ENCODE results near the gene PTH1R.

PTH1R gene

DNA sequence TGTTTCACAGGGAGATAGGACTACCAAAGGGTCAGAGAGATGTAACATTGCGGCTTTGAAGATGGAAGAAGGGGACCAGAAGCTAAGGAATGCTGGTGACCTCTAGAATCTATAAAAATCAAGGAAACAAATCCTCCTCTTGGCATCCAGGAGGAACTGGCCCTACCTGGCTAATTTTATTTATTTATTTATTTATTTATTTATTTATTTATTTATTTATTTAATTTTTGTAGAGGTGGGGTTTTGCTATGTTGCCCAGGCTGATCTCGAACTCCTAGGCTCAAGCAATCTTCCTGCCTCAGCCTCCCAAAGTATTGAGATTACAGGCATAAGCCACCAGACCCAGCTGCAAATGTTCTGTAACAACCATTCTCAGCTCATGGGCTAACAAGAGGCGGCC lies 34.0 kb upstream of the PTH1R start:
- Histone ChIP-seq H3K27me3 (ENCODE audit: control insufficient read depth in 1 of 2, insufficient read depth in 2 of 2, low read length in 2 of 2) (no peaks in the 10 kb centered on the region), H3K27ac (ENCODE audit: low read depth, low read length) (no peak overlapping the region)

DNA sequence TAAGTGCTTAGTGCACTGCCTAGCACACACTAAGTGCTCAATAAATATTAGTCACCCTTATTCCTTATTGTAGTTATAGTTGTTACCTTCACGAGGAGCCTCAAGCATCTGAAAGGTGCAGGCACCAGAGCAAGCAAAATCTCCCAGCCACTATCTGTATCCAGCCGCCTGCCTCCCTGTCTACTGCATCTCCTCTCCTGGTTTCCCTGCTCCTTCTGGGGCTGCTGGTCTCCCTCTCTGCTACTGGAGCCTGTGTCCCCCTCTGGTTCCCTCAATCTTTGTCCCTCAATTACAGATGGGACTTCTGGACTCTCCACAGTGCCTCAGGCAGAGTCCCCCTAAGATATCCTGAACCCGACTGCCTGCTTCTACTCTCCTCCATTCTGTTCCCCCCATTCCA lies 33.1 kb upstream of the PTH1R start:
- Histone ChIP-seq H3K27me3 (ENCODE audit: control insufficient read depth in 1 of 2, insufficient read depth in 2 of 2, low read length in 2 of 2) (no peaks in the 10 kb centered on the region), H3K9me3 (ENCODE audit: control insufficient read depth in 1 of 2, low read length in 2 of 2) (peaks cover 2 to 11% of the 10 kb centered on the region in 2 donors), H3K36me3 (ENCODE audit: control insufficient read depth in 1 of 2, insufficient read depth in 2 of 2, low read length in 2 of 2) (no peaks in the 10 kb centered on the region), H3K4me3 (ENCODE audit: low read depth in 1 of 2, low read length in 2 of 2) (no peak overlapping the region), H3K4me1 (ENCODE audit: control insufficient read depth in 1 of 2, insufficient read depth in 2 of 2, low read length in 2 of 2) (peaks cover 7 to 15% of the 10 kb centered on the region in 2 donors), H3K9ac (ENCODE audit: low read depth in 1 of 2, low read length in 2 of 2) (no peak overlapping the region), H3K27ac (ENCODE audit: low read depth, low read length) (no peak overlapping the region)

More for the DNA sequence above, 34.0 kb upstream of the PTH1R start:
- H3K36me3 ChIP-seq (ENCODE audit: control insufficient read depth in 1 of 2, insufficient read depth in 2 of 2, low read length in 2 of 2), result no peaks in the 10 kb centered on the region
- H3K4me1 ChIP-seq (ENCODE audit: control insufficient read depth in 1 of 2, insufficient read depth in 2 of 2, low read length in 2 of 2), result peaks cover 7 to 15% of the 10 kb centered on the region in 2 donors
- peaks cover 2 to 11% of the 10 kb centered on the region in 2 donors for H3K9me3 ChIP-seq (ENCODE audit: control insufficient read depth in 1 of 2, low read length in 2 of 2)
- no peak overlapping the region for H3K4me3 ChIP-seq (ENCODE audit: low read depth in 1 of 2, low read length in 2 of 2)
- no peak overlapping the region for H3K9ac ChIP-seq (ENCODE audit: low read depth in 1 of 2, low read length in 2 of 2)

- Histone ChIP-seq H3K9me3 (ENCODE audit: control insufficient read depth in 1 of 2, low read length in 2 of 2) (peaks cover 2 to 11% of the 10 kb centered on the region in 2 donors), H3K27me3 (ENCODE audit: control insufficient read depth in 1 of 2, insufficient read depth in 2 of 2, low read length in 2 of 2) (no peaks in the 10 kb centered on the region), H3K4me1 (ENCODE audit: control insufficient read depth in 1 of 2, insufficient read depth in 2 of 2, low read length in 2 of 2) (peaks cover 7 to 15% of the 10 kb centered on the region in 2 donors), H3K27ac (ENCODE audit: low read depth, low read length) (no peak overlapping the region), H3K9ac (ENCODE audit: low read depth in 1 of 2, low read length in 2 of 2) (no peak overlapping the region), H3K4me3 (ENCODE audit: low read depth in 1 of 2, low read length in 2 of 2) (peak overlapping the region in 1 of 2 donors; percentile 75), H3K36me3 (ENCODE audit: control insufficient read depth in 1 of 2, insufficient read depth in 2 of 2, low read length in 2 of 2) (no peaks in the 10 kb centered on the region)
Observed at GRCh38 chr3:46844881-46845312, 32.6 kb upstream of the PTH1R start.

DNA sequence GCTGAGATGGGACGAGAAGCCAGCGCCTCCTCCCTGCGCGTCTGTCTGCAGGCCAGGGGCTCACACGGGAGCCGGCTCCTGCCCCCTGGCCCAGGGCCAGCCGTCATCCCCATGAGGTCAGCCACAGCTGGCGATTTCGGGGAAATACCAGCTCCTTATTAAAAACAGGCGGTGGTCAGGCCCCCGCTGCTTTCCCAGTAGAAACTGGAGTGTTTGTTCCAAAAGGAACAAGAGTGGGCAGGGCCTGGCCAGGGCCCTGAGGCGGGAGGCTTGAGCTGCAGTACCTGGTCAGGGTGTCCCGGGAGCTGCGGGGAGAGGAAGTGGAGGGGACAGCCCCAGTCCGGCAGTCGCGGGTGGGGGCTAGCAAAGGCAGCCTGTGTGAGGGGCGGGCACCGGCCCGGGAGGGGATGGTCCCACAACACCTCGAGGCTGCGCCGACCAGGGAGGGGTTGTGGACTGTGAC lies 32.1 kb upstream of the PTH1R start:
- peaks cover 2 to 9% of the 10 kb centered on the region in 2 donors for H3K9me3 ChIP-seq (ENCODE audit: control insufficient read depth in 1 of 2, low read length in 2 of 2)
- no peaks in the 10 kb centered on the region for H3K27me3 ChIP-seq (ENCODE audit: control insufficient read depth in 1 of 2, insufficient read depth in 2 of 2, low read length in 2 of 2)
- peaks cover 7 to 15% of the 10 kb centered on the region in 2 donors for H3K4me1 ChIP-seq (ENCODE audit: control insufficient read depth in 1 of 2, insufficient read depth in 2 of 2, low read length in 2 of 2)
- H3K27ac ChIP-seq (ENCODE audit: low read depth, low read length), result peak overlapping the region; percentile 32
- peak overlapping the region; percentile 70 to 75 for H3K4me3 ChIP-seq (ENCODE audit: low read depth in 1 of 2, low read length in 2 of 2)
- no peaks in the 10 kb centered on the region for H3K36me3 ChIP-seq (ENCODE audit: control insufficient read depth in 1 of 2, insufficient read depth in 2 of 2, low read length in 2 of 2)
- H3K9ac ChIP-seq (ENCODE audit: low read depth in 1 of 2, low read length in 2 of 2), result peak overlapping the region; percentile 51 to 65

GRCh38 chr3:46845860-46846623 lies 31.5 kb upstream of the PTH1R start:
- Histone ChIP-seq H3K9ac (ENCODE audit: low read depth in 1 of 2, low read length in 2 of 2) (peak overlapping the region; percentile 51 to 65), H3K36me3 (ENCODE audit: control insufficient read depth in 1 of 2, insufficient read depth in 2 of 2, low read length in 2 of 2) (no peaks in the 10 kb centered on the region), H3K27ac (ENCODE audit: low read depth, low read length) (peak overlapping the region; percentile 32), H3K4me3 (ENCODE audit: low read depth in 1 of 2, low read length in 2 of 2) (peak overlapping the region; percentile 70 to 75), H3K27me3 (ENCODE audit: control insufficient read depth in 1 of 2, insufficient read depth in 2 of 2, low read length in 2 of 2) (no peaks in the 10 kb centered on the region), H3K9me3 (ENCODE audit: control insufficient read depth in 1 of 2, low read length in 2 of 2) (peaks cover 0 to 3% of the 10 kb centered on the region in 2 donors), H3K4me1 (ENCODE audit: control insufficient read depth in 1 of 2, insufficient read depth in 2 of 2, low read length in 2 of 2) (peaks cover 7 to 15% of the 10 kb centered on the region in 2 donors)

DNA sequence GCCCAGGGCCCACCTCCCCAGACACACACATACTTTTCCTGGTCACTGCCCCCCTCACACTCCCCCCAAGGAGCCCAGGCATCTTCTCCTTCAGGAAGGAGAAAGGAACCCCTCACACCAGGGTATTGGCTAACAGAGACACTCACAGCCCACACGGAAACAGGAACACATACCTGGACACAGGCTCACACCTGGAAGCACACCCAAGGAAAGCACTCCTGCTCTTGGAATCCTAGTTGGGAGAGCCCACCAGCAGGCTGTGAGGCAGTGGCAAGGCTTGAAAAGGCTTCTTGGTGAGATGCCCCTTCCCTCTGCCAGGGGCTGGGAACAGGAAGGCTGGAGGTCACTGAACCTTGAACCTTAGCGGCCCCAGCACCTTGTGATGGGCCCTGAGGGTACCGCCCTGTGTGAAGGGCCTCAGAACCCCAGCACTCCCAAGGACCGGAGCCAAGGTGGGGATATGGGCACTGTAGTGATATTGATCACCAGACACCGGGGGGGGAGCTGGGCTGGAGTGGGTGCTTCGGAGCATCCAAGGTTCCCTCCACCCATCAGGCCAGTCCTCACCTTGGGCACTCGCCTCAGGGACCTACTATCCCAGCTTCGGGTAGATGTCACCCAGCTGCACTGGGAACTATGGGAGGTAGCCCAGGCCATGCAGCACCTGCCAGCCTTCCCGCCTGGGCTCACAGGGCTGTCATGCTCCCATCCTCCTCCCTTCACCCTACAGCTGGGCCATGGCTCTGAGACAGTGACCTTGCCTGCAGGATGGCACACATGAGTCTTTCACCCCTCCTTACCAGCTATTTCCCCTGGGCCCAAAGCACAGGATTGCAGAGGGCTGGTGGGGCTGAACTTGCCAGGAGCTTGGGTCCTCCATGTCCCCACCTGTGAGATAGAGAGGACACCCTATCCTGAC lies 30.6 kb upstream of the PTH1R start:
- Histone ChIP-seq H3K27ac (ENCODE audit: low read depth, low read length) (no peak overlapping the region), H3K4me3 (ENCODE audit: low read depth in 1 of 2, low read length in 2 of 2) (peak overlapping the region; percentile 70 to 75), H3K4me1 (ENCODE audit: control insufficient read depth in 1 of 2, insufficient read depth in 2 of 2, low read length in 2 of 2) (peaks cover 7 to 15% of the 10 kb centered on the region in 2 donors)

DNA sequence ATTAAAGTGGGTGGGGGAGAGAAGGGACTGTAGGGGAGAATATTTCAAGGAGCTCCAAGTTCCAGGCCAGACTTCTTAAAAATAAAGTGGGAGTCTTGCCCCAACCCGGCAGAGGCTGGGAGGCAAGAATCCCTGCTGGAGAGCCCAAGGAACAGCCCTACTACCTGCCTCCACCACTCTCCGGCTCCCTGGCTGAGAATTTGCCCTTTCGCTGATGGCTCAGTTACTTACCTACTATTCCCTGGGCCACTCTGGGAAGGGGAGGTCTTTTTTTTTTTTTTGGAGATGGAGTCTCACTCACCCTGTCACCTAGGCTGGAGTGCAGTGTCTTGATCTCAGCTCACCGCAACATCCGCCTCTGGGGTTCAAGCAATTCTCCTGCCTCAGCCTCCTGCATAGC lies 29.8 kb upstream of the PTH1R start:
- peaks cover 7 to 15% of the 10 kb centered on the region in 2 donors for H3K4me1 ChIP-seq (ENCODE audit: control insufficient read depth in 1 of 2, insufficient read depth in 2 of 2, low read length in 2 of 2)

More for the DNA sequence above, 30.6 kb upstream of the PTH1R start:
- no peaks in the 10 kb centered on the region for H3K27me3 ChIP-seq (ENCODE audit: control insufficient read depth in 1 of 2, insufficient read depth in 2 of 2, low read length in 2 of 2)
- no peaks in the 10 kb centered on the region for H3K9me3 ChIP-seq (ENCODE audit: control insufficient read depth in 1 of 2, low read length in 2 of 2)
- H3K9ac ChIP-seq (ENCODE audit: low read depth in 1 of 2, low read length in 2 of 2), result peak overlapping the region in 1 of 2 donors; percentile 33
- H3K36me3 ChIP-seq (ENCODE audit: control insufficient read depth in 1 of 2, insufficient read depth in 2 of 2, low read length in 2 of 2), result no peaks in the 10 kb centered on the region

DNA sequence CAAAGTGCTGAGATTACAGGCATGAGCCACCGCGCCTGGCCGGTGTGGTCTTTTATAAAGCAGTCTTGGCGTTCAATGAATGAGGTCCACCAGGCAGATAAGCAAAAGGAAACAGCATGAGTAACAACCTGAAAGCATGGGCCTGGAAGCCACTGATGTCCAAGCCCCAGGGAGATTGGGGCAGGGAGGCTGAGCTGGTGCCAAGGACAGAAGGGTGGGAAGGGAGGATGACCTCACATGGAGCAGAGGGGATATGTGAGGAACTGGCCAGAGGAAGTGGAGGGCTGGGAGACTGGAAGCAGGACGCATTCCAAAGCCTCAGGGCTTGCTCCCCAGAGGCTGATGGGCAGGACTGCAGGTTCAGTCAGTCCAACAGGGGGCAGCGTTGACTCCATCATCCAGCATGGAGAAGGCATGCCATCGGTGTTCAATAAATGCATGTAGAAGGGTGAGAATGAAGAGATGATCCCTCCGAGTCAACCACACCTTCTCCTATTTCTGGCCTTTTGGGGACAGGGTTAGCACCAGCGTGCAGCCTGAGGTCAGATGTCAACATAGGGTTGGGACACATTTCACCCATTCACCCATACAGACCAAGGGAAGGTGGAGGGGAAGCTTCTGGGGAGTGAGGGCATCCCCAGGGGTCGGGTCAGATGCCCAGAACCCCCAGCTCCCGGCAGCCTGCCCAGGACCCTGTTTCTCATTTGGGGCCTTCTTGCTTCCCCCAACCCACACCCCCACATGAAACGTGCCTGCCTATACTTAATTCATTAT lies 29.1 kb upstream of the PTH1R start:
- no peaks in the 10 kb centered on the region for H3K36me3 ChIP-seq (ENCODE audit: control insufficient read depth in 1 of 2, insufficient read depth in 2 of 2, low read length in 2 of 2)
- no peak overlapping the region for H3K4me3 ChIP-seq (ENCODE audit: low read depth in 1 of 2, low read length in 2 of 2)
- no peaks in the 10 kb centered on the region for H3K27me3 ChIP-seq (ENCODE audit: control insufficient read depth in 1 of 2, insufficient read depth in 2 of 2, low read length in 2 of 2)
- H3K9me3 ChIP-seq (ENCODE audit: control insufficient read depth in 1 of 2, low read length in 2 of 2), result no peaks in the 10 kb centered on the region
- H3K4me1 ChIP-seq (ENCODE audit: control insufficient read depth in 1 of 2, insufficient read depth in 2 of 2, low read length in 2 of 2), result peaks cover 7 to 15% of the 10 kb centered on the region in 2 donors
- no peak overlapping the region for H3K9ac ChIP-seq (ENCODE audit: low read depth in 1 of 2, low read length in 2 of 2)
- no peak overlapping the region for H3K27ac ChIP-seq (ENCODE audit: low read depth, low read length)

More for the DNA sequence above, 29.8 kb upstream of the PTH1R start:
- Histone ChIP-seq H3K9me3 (ENCODE audit: control insufficient read depth in 1 of 2, low read length in 2 of 2) (no peaks in the 10 kb centered on the region), H3K27ac (ENCODE audit: low read depth, low read length) (no peak overlapping the region), H3K36me3 (ENCODE audit: control insufficient read depth in 1 of 2, insufficient read depth in 2 of 2, low read length in 2 of 2) (no peaks in the 10 kb centered on the region), H3K4me3 (ENCODE audit: low read depth in 1 of 2, low read length in 2 of 2) (no peak overlapping the region), H3K9ac (ENCODE audit: low read depth in 1 of 2, low read length in 2 of 2) (no peak overlapping the region), H3K27me3 (ENCODE audit: control insufficient read depth in 1 of 2, insufficient read depth in 2 of 2, low read length in 2 of 2) (no peaks in the 10 kb centered on the region)

DNA sequence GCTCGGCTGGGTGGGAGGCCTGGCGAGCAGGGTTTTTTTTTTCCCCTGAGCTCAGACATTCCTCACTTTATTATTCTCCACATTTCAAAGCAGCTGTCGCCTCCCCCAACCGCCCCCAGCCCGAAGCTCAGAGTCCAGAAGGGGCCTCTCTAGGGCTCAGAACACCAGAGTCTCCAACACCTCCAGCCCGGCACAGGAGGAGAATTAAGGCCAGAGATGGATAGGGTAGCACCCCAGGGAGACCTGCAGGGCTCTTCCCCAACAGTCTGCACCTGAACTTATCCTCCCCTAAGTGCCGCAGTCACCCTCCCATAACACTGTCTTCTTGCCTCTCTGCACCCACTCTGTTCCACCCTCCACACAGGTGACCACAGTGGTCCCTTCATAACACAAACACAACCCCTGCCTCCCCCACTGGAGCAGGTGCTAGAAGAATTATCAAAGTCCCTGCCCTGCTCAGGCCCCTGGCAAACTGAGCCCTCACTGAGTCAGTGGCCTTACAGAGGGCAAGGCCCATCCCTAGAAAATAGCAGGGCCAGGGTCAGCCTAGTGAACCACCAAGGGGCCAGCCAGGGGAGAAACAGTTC lies 28.4 kb upstream of the PTH1R start:
- Histone ChIP-seq H3K27me3 (ENCODE audit: control insufficient read depth in 1 of 2, insufficient read depth in 2 of 2, low read length in 2 of 2) (no peaks in the 10 kb centered on the region), H3K36me3 (ENCODE audit: control insufficient read depth in 1 of 2, insufficient read depth in 2 of 2, low read length in 2 of 2) (no peaks in the 10 kb centered on the region), H3K9ac (ENCODE audit: low read depth in 1 of 2, low read length in 2 of 2) (no peak overlapping the region), H3K4me1 (ENCODE audit: control insufficient read depth in 1 of 2, insufficient read depth in 2 of 2, low read length in 2 of 2) (peaks cover 7 to 15% of the 10 kb centered on the region in 2 donors), H3K27ac (ENCODE audit: low read depth, low read length) (no peak overlapping the region), H3K9me3 (ENCODE audit: control insufficient read depth in 1 of 2, low read length in 2 of 2) (no peaks in the 10 kb centered on the region), H3K4me3 (ENCODE audit: low read depth in 1 of 2, low read length in 2 of 2) (no peak overlapping the region)

All from duodenal mucosa (tissue), 2 donors.